Esophagus squamous epithelium (tissue), 4 donors: ENCODE measurements around the gene ADIPOR2.

Experiments used
- POLR2A ChIP-seq, 4 donors: fragments of 450-650 bp; IDR thresholded peaks; one replicate each; pipeline ENCODE4 v1.6.1; 2017; ENCODE audit warnings: antibody characterized with exemption in 4 of 4, mild to moderate bottlenecking in 4 of 4, moderate library complexity in 3 of 4
- TF ChIP-seq, protein P1 (sequence below), 6 experiments: fragments of 450-650 bp in 4 of 6; fragments of 200-600 bp in 2 of 6; sonication (generic) in 2 of 6; IDR thresholded peaks; one replicate each; pipeline ENCODE4 v1.5.1; 2016 to 2019; ENCODE audit warnings: antibody characterized with exemption in 6 of 6, mild to moderate bottlenecking in 4 of 6, moderate library complexity in 4 of 6

DNA sequence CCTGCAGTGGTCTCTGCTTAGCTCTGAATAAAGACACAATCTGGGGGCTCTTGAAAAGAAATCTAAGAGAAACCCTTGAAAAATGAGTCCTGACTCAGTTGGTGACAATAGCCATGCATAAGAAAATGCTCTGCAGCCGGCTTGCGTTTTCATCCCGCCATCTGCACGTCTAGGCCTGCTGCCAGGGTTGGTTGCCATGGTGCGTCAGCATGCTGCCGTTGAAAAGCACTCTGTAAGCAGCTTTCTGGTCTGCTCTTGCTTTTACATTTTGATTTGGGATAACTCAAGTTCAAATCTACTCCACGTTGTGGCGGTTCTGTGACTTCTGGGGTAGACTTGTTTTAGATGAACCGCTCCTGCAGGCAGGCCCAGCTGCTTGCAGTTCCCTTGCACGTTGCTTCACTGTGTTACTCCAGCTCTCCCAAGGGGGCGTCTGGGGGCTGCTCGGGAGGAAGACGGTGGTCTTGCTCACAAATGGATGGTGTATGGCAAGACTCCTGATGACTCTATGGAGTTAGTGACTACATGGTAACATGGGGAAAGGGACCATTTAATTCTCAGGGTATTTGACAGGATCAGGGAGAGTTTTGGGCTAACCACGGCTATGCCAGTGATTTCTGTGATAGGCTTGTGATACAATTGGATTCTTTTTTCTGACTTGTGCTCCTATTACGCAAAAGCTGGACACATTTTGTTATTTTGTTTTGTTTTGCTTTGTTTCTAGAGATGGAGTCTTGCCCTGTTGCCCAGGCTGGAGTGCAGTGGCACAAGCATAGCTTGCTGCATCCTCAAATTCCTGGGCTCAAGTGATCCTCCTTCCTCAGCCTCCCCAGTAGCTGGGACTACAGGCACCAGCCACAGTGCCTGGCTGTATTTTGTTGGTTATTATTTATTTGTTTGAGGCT, 46.1 kb upstream of the ADIPOR2 start:
- TF ChIP-seq, protein P1, sequence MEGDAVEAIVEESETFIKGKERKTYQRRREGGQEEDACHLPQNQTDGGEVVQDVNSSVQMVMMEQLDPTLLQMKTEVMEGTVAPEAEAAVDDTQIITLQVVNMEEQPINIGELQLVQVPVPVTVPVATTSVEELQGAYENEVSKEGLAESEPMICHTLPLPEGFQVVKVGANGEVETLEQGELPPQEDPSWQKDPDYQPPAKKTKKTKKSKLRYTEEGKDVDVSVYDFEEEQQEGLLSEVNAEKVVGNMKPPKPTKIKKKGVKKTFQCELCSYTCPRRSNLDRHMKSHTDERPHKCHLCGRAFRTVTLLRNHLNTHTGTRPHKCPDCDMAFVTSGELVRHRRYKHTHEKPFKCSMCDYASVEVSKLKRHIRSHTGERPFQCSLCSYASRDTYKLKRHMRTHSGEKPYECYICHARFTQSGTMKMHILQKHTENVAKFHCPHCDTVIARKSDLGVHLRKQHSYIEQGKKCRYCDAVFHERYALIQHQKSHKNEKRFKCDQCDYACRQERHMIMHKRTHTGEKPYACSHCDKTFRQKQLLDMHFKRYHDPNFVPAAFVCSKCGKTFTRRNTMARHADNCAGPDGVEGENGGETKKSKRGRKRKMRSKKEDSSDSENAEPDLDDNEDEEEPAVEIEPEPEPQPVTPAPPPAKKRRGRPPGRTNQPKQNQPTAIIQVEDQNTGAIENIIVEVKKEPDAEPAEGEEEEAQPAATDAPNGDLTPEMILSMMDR (IDR thresholded peaks at IDR 0.05): no peak
- no peak for TF ChIP-seq POLR2A (IDR thresholded peaks at IDR 0.05)
